PC-9 (cell line): Measurements from ENCODE around the gene AGAP2. TPM values are rescaled to one million over a fixed set of nuclear protein-coding genes. Genes with fewer than 3 reads are reported as not detected.

Source experiments
- BruUV-seq: library from RNA; stranded (reverse); fragments of 400-500 nt; replicated peaks from 2 replicates; lab custom pipeline; 2021; lab: Mats Ljungman, UMichigan
- CTCF ChIA-PET: fragments of 300-600 bp; sonication (Branson Sonifier 250); formaldehyde crosslinking; loops from one replicate; lab custom pipeline; 2022; ENCODE audit warnings: antibody characterized with exemption; lab: Charles Lee
- POLR2A ChIA-PET: fragments of 300-600 bp; sonication (Branson Sonifier 250); formaldehyde crosslinking; loops from one replicate; lab custom pipeline; 2022; ENCODE audit warnings: antibody characterized with exemption; ENCODE audit not compliant: unreplicated experiment; lab: Charles Lee
- DNase-seq, 2 experiments: peaks; one replicate each; pipeline versions ENCODE4 v3.0.0 to v3.0.0-alpha.2; 2015 to 2022; ENCODE audit warnings: mixed read lengths in 1 of 2
- H2AFZ ChIP-seq: fragments of 200-600 bp; sonication (generic); 2 replicates; pipeline ENCODE4 v1.8.1; 2017; ENCODE audit warnings: antibody characterized with exemption
- H3F3A ChIP-seq: fragments of 200-600 bp; sonication (generic); 2 replicates; pipeline ENCODE4 v1.8.1; 2017; ENCODE audit warnings: antibody characterized with exemption, mild to moderate bottlenecking, low read depth; ENCODE audit not compliant: insufficient read depth
- H3K27ac ChIP-seq: fragments of 200-600 bp; sonication (generic); 2 replicates; pipeline ENCODE4 v1.6.1; 2016; ENCODE audit warnings: mixed run types
- H3K27me3 ChIP-seq: fragments of 200-600 bp; sonication (generic); 2 replicates; pipeline ENCODE4 v1.6.1; 2016; ENCODE audit warnings: low read depth, mixed run types; ENCODE audit not compliant: insufficient read depth
- H3K36me3 ChIP-seq: fragments of 200-600 bp; sonication (generic); 2 replicates; pipeline ENCODE4 v1.6.1; 2016; ENCODE audit warnings: low read depth, mixed run types
- H3K4me1 ChIP-seq: fragments of 200-600 bp; sonication (generic); replicated peaks from 2 replicates; pipeline ENCODE4 v1.6.1; 2016; ENCODE audit warnings: mixed run types; ENCODE audit not compliant: insufficient read depth
- H3K4me2 ChIP-seq: fragments of 200-600 bp; sonication (generic); 2 replicates; pipeline ENCODE4 v1.6.1; 2017; ENCODE audit warnings: mixed run types
- H3K4me3 ChIP-seq: fragments of 200-600 bp; sonication (generic); 2 replicates; pipeline ENCODE4 v1.6.1; 2016; ENCODE audit warnings: mixed run types
- H3K79me2 ChIP-seq: fragments of 200-600 bp; sonication (generic); 2 replicates; pipeline ENCODE4 v1.6.1; 2017; ENCODE audit warnings: low read depth, mixed run types
- H3K9me2 ChIP-seq: fragments of 200-600 bp; sonication (generic); 2 replicates; pipeline ENCODE4 v1.8.1; 2017; ENCODE audit warnings: mild to moderate bottlenecking; ENCODE audit not compliant: insufficient read depth
- H3K9me3 ChIP-seq: fragments of 200-600 bp; sonication (generic); 2 replicates; pipeline ENCODE4 v1.8.1; 2016; ENCODE audit warnings: low read depth; ENCODE audit not compliant: insufficient read depth
- H4K20me1 ChIP-seq: fragments of 200-600 bp; sonication (generic); 2 replicates; pipeline ENCODE4 v1.8.1; 2017; ENCODE audit not compliant: insufficient read depth
- CTCF ChIP-seq: fragments of 200-600 bp; sonication (generic); conservative IDR thresholded peaks from 2 replicates; pipeline ENCODE4 v1.6.1; 2017; ENCODE audit warnings: mixed run types, antibody characterized with exemption, mild to moderate bottlenecking, moderate library complexity
- EZH2 ChIP-seq: fragments of 200-600 bp; sonication (generic); IDR thresholded peaks from 2 replicates; pipeline ENCODE4 v1.8.0; 2017; ENCODE audit warnings: antibody characterized with exemption, low read depth
- intact Hi-C: fragments of 100-400 bp; cut with micrococcal nuclease; formaldehyde crosslinking; loops from one replicate; pipeline ENCODE4 v1.10.0; 2022; ENCODE audit not compliant: unreplicated experiment
- total RNA-seq: library from RNA; stranded (reverse); gene quantifications from 2 replicates; pipeline ENCODE4 v1.2.3, GENCODE V29; 2021

The AGAP2 gene
- total RNA-seq, 1 experiment from 2014 or later = 0.50 TPM

GRCh38 chr12:57718641-57719528 is 19.7 kb downstream of the AGAP2 start:
- DNase-seq = no peak
- H3K27me3 ChIP-seq = no peaks in the 10 kb centered on the region
- H4K20me1 ChIP-seq = no peaks in the 10 kb centered on the region
- H3K9me2 ChIP-seq = no peaks in the 10 kb centered on the region
- ChIA-PET POLR2A (interaction anchor here (0.6 kb wide), 1 partner anchor 48 kb away, joined by 4 read pairs; the partner anchor contains the start of gene CYP27B1), CTCF (no interaction called here)
- no peak overlapping the region for H3K27ac ChIP-seq
- no TSS peak for BruUV-seq
- H3K4me2 ChIP-seq = no peak overlapping the region
- intact Hi-C loops = no loop called here
- TF ChIP-seq CTCF (no peak), EZH2 (no peak)
- no peaks in the 10 kb centered on the region for H3K79me2 ChIP-seq
- H2AFZ ChIP-seq = no peak overlapping the region
- no peaks in the 10 kb centered on the region for H3K36me3 ChIP-seq
- H3K9me3 ChIP-seq = no peaks in the 10 kb centered on the region
- no peaks in the 10 kb centered on the region for H3F3A ChIP-seq
- H3K4me3 ChIP-seq = no peak overlapping the region
- H3K4me1 ChIP-seq = no peaks in the 10 kb centered on the region

DNA sequence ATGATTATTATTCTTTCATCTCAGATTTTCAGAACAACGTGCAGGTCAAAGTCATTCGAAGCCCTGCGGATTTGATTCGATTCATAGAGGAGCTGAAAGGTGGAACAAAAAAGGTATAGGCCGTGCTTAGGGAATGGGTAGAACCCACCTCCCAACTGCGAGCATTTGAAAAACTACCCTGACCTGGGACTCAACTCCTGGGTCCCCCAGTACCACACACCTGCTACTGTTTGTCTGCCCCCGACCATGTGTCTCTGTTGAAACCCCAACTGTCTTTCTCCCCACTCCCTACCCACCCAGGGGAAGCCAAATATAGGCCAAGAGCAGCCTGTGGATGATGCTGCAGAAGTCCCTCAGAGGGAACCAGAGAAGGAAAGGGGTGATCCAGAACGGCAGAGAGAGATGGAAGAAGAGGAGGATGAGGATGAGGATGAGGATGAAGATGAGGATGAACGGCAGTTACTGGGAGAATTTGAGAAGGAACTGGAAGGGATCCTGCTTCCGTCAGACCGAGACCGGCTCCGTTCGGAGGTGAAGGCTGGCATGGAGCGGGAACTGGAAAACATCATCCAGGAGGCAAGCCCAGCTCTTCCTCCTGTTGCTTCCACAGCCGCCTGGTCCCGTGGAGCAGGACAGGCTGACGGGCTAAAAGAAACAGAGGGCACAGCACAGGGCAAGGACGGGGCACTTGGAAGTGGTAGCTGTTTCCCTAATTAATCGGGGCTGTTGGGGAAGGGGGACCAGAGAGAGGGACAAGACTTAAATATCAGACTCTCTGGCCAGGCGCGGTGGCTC is 20.5 kb downstream of the AGAP2 start:
- Histone ChIP-seq H3K9me2 (no peaks in the 10 kb centered on the region), H3K4me1 (no peaks in the 10 kb centered on the region), H4K20me1 (no peaks in the 10 kb centered on the region), H3K9me3 (no peaks in the 10 kb centered on the region), H2AFZ (no peak overlapping the region), H3K79me2 (no peaks in the 10 kb centered on the region), H3K27ac (no peak overlapping the region), H3K36me3 (no peaks in the 10 kb centered on the region), H3K4me3 (no peak overlapping the region), H3K4me2 (no peak overlapping the region), H3F3A (no peaks in the 10 kb centered on the region), H3K27me3 (no peaks in the 10 kb centered on the region)
- TF ChIP-seq EZH2 = no peak
- TF ChIP-seq CTCF = no peak
- POLR2A ChIA-PET = no interaction called here
- DNase-seq = no peak
- TSS peak; percentile 86 for BruUV-seq
- CTCF ChIA-PET = no interaction called here
- intact Hi-C loops = no loop called here

- no TSS peak for BruUV-seq
- POLR2A ChIA-PET = no interaction called here
Measured at GRCh38 chr12:57717131-57717530, 21.4 kb downstream of the AGAP2 start.

More at GRCh38 chr12:57717131-57717530, 21.4 kb downstream of the AGAP2 start:
- Histone ChIP-seq H3K4me1 (no peaks in the 10 kb centered on the region), H3F3A (no peaks in the 10 kb centered on the region), H3K9me2 (no peaks in the 10 kb centered on the region), H3K27ac (no peak overlapping the region), H4K20me1 (no peaks in the 10 kb centered on the region), H2AFZ (no peak overlapping the region), H3K4me2 (no peak overlapping the region), H3K4me3 (no peak overlapping the region), H3K36me3 (no peaks in the 10 kb centered on the region), H3K27me3 (no peaks in the 10 kb centered on the region), H3K79me2 (no peaks in the 10 kb centered on the region), H3K9me3 (no peaks in the 10 kb centered on the region)
- DNase-seq = no peak
- intact Hi-C loops = no loop called here
- CTCF ChIA-PET = no interaction called here
- TF ChIP-seq CTCF (no peak), EZH2 (no peak)
